Stomach (tissue), 9 donors: ENCODE results near the gene COL4A1. TPM values are rescaled to one million over a fixed set of nuclear protein-coding genes. Genes with fewer than 3 reads are reported as not detected.
A peak's percentile ranks its signal among the peaks of the same experiment; 100 is the strongest.

Experiments
- DNase-seq, 2 donors: peaks; one replicate each; pipeline versions ENCODE4 v3.0.0 to v3.0.0-alpha.2; 2013 to 2019
- H3K27ac ChIP-seq, 5 donors: fragments of 200-600 bp in 4 of 5; sonication (generic) in 4 of 5; one replicate each; pipeline ENCODE4 v1.5.1; 2013 to 2019; ENCODE audit warnings: mild to moderate bottlenecking in 1 of 5, moderate library complexity in 1 of 5
- H3K27me3 ChIP-seq, 3 donors: fragments of 200-600 bp; sonication (generic); one replicate each; pipeline ENCODE4 v1.5.1; 2017 to 2019; ENCODE audit warnings: mixed run types in 1 of 3
- H3K36me3 ChIP-seq, 4 donors: fragments of 200-600 bp; sonication (generic); 1 replicate in 3 of 4; 2 replicates in 1 of 4; pipeline ENCODE4 v1.5.1; 2016 to 2019
- H3K4me1 ChIP-seq, 4 donors: fragments of 200-600 bp; sonication (generic); one replicate each; pipeline ENCODE4 v1.5.1; 2016 to 2019
- H3K4me3 ChIP-seq, 4 donors: fragments of 200-600 bp; sonication (generic) in 3 of 4; one replicate each; pipeline ENCODE4 v1.5.1; 2016 to 2019; ENCODE audit warnings: mild to moderate bottlenecking in 1 of 4
- H3K9me3 ChIP-seq, 4 donors: fragments of 200-600 bp; sonication (generic); one replicate each; pipeline ENCODE4 v1.5.1; 2016 to 2019
- CTCF ChIP-seq, 7 experiments: fragments of 450-650 bp in 4 of 7; fragments of 200-600 bp in 3 of 7; sonication (generic) in 3 of 7; IDR thresholded peaks; one replicate each; pipeline ENCODE4 v1.5.1; 2016 to 2019; ENCODE audit warnings: antibody characterized with exemption in 7 of 7, control low read depth in 2 of 7, mild to moderate bottlenecking in 1 of 7
- EP300 ChIP-seq: sonication (generic); formaldehyde crosslinking; IDR thresholded peaks from one replicate; pipeline ENCODE4 v1.6.1; 2017; ENCODE audit warnings: antibody characterized with exemption
- POLR2A ChIP-seq, 4 donors: fragments of 450-650 bp; IDR thresholded peaks; one replicate each; pipeline ENCODE4 v1.6.1; 2016; ENCODE audit warnings: antibody characterized with exemption in 4 of 4, control low read depth in 2 of 4, mild to moderate bottlenecking in 1 of 4, moderate library complexity in 1 of 4
- POLR2AphosphoS5 ChIP-seq, 3 donors: sonication (generic); formaldehyde crosslinking; IDR thresholded peaks; one replicate each; pipeline ENCODE4 v1.6.1; 2016; ENCODE audit warnings: antibody characterized with exemption in 3 of 3
- WGBS, 5 donors: extraction: QIAGEN DNeasy Blood & Tissue Kit in 3 of 5; methylation state at CpG; one replicate each; pipeline versions ENCODE4 v1.1.5 to v1.1.7; 2013 to 2018; 5-methylcytosine and 5-hydroxymethylcytosine counted together
- intact Hi-C: fragments of 100-400 bp; cut with DNase I; formaldehyde crosslinking; loops from one replicate; pipeline ENCODE4 v1.15.1; 2023; ENCODE audit warnings: low total_unique reads
- polyA plus RNA-seq, 3 donors: library from polyadenylated mRNA; stranded (reverse); fragments of 200-250 nt; gene quantifications; one replicate each; pipeline ENCODE4 v1.2.3, GENCODE V29; 2013
- total RNA-seq, 5 donors: library from RNA; depleted of rRNA; stranded (reverse); fragments of >200 nt; gene quantifications; one replicate each; pipeline versions ENCODE4 v1.1.0 to v1.2.3, GENCODE V29; 2014 to 2016
- donor health status: healthy with polysubstance abuse.
- donor health status: Bipolar disorder and iron deficiency.
- donor health status: healthy.

The COL4A1 gene
- total and polyA plus RNA-seq, 8 donors, result 18.8 to 798 (median 133) TPM

GRCh38 chr13:110228936-110229904 is 77.7 kb downstream of the COL4A1 start:
- no peak overlapping the region for H3K4me3 ChIP-seq
- H3K9me3 ChIP-seq, result no peaks in the 10 kb centered on the region
- 78 to 86% (median 85%) methylated on average over 14 to 15 of the region's 15 CpGs for WGBS, 5 donors
- intact Hi-C loops, result no loop called here
- H3K4me1 ChIP-seq, result peaks cover 4 to 48% (median 27%) of the 10 kb centered on the region in 4 donors
- H3K27me3 ChIP-seq, result no peaks in the 10 kb centered on the region
- no peaks in the 10 kb centered on the region for H3K36me3 ChIP-seq
- H3K27ac ChIP-seq, result peak overlapping the region in 2 of 5 donors; percentile 47 to 92
- TF ChIP-seq EP300 (no peak), POLR2AphosphoS5 (IDR thresholded peaks at IDR 0.05) (no peak), POLR2A (IDR thresholded peaks at IDR 0.05) (no peak), CTCF (IDR thresholded peaks at IDR 0.05) (no peak)
- DNase-seq, result no peak

- TF ChIP-seq POLR2A (IDR thresholded peaks at IDR 0.05) (no peak), EP300 (no peak), POLR2AphosphoS5 (IDR thresholded peaks at IDR 0.05) (no peak), CTCF (IDR thresholded peaks at IDR 0.05) (no peak)
- WGBS, 5 donors, result 87 to 92% (median 89%) methylated on average over 26 to 28 of the region's 28 CpGs
- Histone ChIP-seq H3K9me3 (no peaks in the 10 kb centered on the region), H3K4me1 (peaks cover 4 to 37% (median 21%) of the 10 kb centered on the region in 4 donors), H3K4me3 (no peak overlapping the region), H3K36me3 (no peaks in the 10 kb centered on the region), H3K27ac (peak overlapping the region in 3 of 5 donors; percentile 25 to 92 (median 47)), H3K27me3 (no peaks in the 10 kb centered on the region)
- intact Hi-C loops, result no loop called here
- no peak for DNase-seq
Observed at GRCh38 chr13:110227864-110228643, 78.9 kb downstream of the COL4A1 start.

- no peak for TF ChIP-seq EP300
- TF ChIP-seq POLR2A (IDR thresholded peaks at IDR 0.05), result no peak
- TF ChIP-seq CTCF (IDR thresholded peaks at IDR 0.05), result no peak
- TF ChIP-seq POLR2AphosphoS5 (IDR thresholded peaks at IDR 0.05), result no peak
- Histone ChIP-seq H3K27me3 (no peaks in the 10 kb centered on the region), H3K9me3 (no peaks in the 10 kb centered on the region), H3K4me3 (no peak overlapping the region), H3K36me3 (no peaks in the 10 kb centered on the region), H3K4me1 (peaks cover 2 to 31% (median 16%) of the 10 kb centered on the region in 4 donors), H3K27ac (peak overlapping the region in 3 of 5 donors; percentile 25 to 92 (median 47))
- WGBS, 5 donors, result 74 to 81% (median 75%) methylated on average over 3 of the region's 3 CpGs
- intact Hi-C loops, result no loop called here
- DNase-seq, result no peak
Observed at GRCh38 chr13:110227416-110227815, 79.5 kb downstream of the COL4A1 start.
